K562 (cell line): ENCODE data around the gene ANKRD13B. TPM values are rescaled to one million over a fixed set of nuclear protein-coding genes. Genes with fewer than 3 reads are reported as not detected.
A peak's percentile ranks its signal among the peaks of the same experiment; 100 is the strongest.

Experiments
- ADNP ChIP-seq: fragments of 200-800 bp; sonication (Bioruptor generic); IDR thresholded peaks from 2 replicates; pipeline ENCODE4 v1.6.1; 2016; ENCODE audit warnings: missing genetic modification characterization, missing compliant biosample characterization
- ELF1 ChIP-seq: fragments of 200-800 bp; sonication (Bioruptor generic); IDR thresholded peaks from 2 replicates; pipeline ENCODE4 v1.6.1; 2016; ENCODE audit warnings: missing genetic modification characterization, missing compliant biosample characterization
- FOXK2 ChIP-seq, 2 experiments: fragments of 450-650 bp; IDR thresholded peaks in 1 of 2; conservative IDR thresholded peaks in 1 of 2; 2 replicates each; pipeline ENCODE4 v1.6.1; 2016; ENCODE audit warnings: low read depth in 2 of 2, mild to moderate bottlenecking in 1 of 2
- GATAD2A ChIP-seq: fragments of 450-650 bp; IDR thresholded peaks from 2 replicates; pipeline ENCODE4 v1.6.1; 2017
- KDM1A ChIP-seq, 2 experiments: fragments of 450-650 bp; IDR thresholded peaks; 2 replicates each; pipeline ENCODE4 v1.6.1; 2016; ENCODE audit warnings: mild to moderate bottlenecking in 2 of 2
- KLF6 ChIP-seq: fragments of 250-450 bp; sonication (Bioruptor Pico); IDR thresholded peaks from 2 replicates; pipeline ENCODE4 v1.4.0; 2020; ENCODE audit warnings: mild to moderate bottlenecking, moderate library complexity, borderline replicate concordance
- MCM7 ChIP-seq, 2 experiments: fragments of 450-650 bp; IDR thresholded peaks; 2 replicates each; pipeline ENCODE4 v1.6.1; 2016 to 2018
- MTA3 ChIP-seq: fragments of 450-650 bp; formaldehyde crosslinking; IDR thresholded peaks from 2 replicates; pipeline ENCODE4 v1.6.1; 2017; ENCODE audit warnings: mild to moderate bottlenecking, borderline replicate concordance
- NCOR1 ChIP-seq: fragments of 450-650 bp; IDR thresholded peaks from 2 replicates; pipeline ENCODE4 v1.6.1; 2016; ENCODE audit warnings: mild to moderate bottlenecking, moderate library complexity
- PHF8 ChIP-seq: fragments of 200-600 bp; sonication (generic); IDR thresholded peaks from 2 replicates; pipeline ENCODE4 v1.6.1; 2012; ENCODE audit warnings: mixed run types, mild to moderate bottlenecking, inconsistent platforms, low read length, moderate library complexity, borderline replicate concordance
- PPARD ChIP-seq: fragments of 250-450 bp; sonication (Bioruptor Pico); IDR thresholded peaks from 2 replicates; pipeline ENCODE4 v1.8.0; 2022; ENCODE audit warnings: inconsistent platforms, mild to moderate bottlenecking, moderate library complexity
- PURB ChIP-seq: sonication (generic); formaldehyde crosslinking; IDR thresholded peaks from 2 replicates; pipeline ENCODE4 v1.9.0; 2021; ENCODE audit warnings: low read depth, mild to moderate bottlenecking, missing genetic modification reagents
- RBM17 ChIP-seq: fragments of 200-400 bp; formaldehyde crosslinking; IDR thresholded peaks from 2 replicates; pipeline ENCODE4 v1.6.1; 2017; ENCODE audit warnings: low read depth, mild to moderate bottlenecking, low read length, borderline replicate concordance
- RFX7 ChIP-seq: fragments of 250-450 bp; sonication (Bioruptor Pico); IDR thresholded peaks from 2 replicates; pipeline ENCODE4 v1.5.1; 2021; ENCODE audit warnings: mild to moderate bottlenecking
- ZNF239 ChIP-seq: fragments of 250-450 bp; sonication (Bioruptor Pico); IDR thresholded peaks from 2 replicates; pipeline ENCODE4 v1.4.0; 2020; ENCODE audit warnings: mild to moderate bottlenecking
- ZNF431 ChIP-seq: sonication (generic); formaldehyde crosslinking; IDR thresholded peaks from 2 replicates; pipeline ENCODE4 v1.8.0; 2022; ENCODE audit warnings: mild to moderate bottlenecking, missing genetic modification reagents
- ZNF436 ChIP-seq: fragments of 250-450, 450-650 bp; sonication (Bioruptor Pico); formaldehyde crosslinking; IDR thresholded peaks from 2 replicates; pipeline ENCODE4 v1.7.0; 2020; ENCODE audit warnings: mild to moderate bottlenecking
- ZNF592 ChIP-seq: fragments of 450-650 bp; IDR thresholded peaks from 2 replicates; pipeline ENCODE4 v1.6.1; 2017; ENCODE audit warnings: antibody characterized with exemption, mild to moderate bottlenecking
- ZNF740 ChIP-seq, 3 experiments: fragments of 200-800 bp in 1 of 3; sonication (Bioruptor generic) in 1 of 3; sonication (generic) in 1 of 3; formaldehyde crosslinking in 1 of 3; IDR thresholded peaks; 2 replicates each; pipeline versions ENCODE4 v1.6.1 to v1.8.0; 2016 to 2022; ENCODE audit warnings: mild to moderate bottlenecking in 2 of 3, missing compliant biosample characterization in 2 of 3, missing genetic modification characterization in 2 of 3, missing genetic modification reagents in 1 of 3
- polyA plus RNA-seq, 8 experiments: library from polyadenylated mRNA; depleted of rRNA in 4 of 8; stranded (reverse) in 5 of 8; unstranded in 3 of 8; fragments of >200 nt; fragmentation: Nextera tagmentation in 2 of 8; fragmentation: Illumina TruSeq in 1 of 8; extraction: Ambion mirVana in 2 of 8; extraction: Trizol in 1 of 8; gene quantifications; 2 replicates each; pipeline versions ENCODE4 v1.2.1 to v1.2.3, GENCODE V29; 2011 to 2014; ENCODE audit warnings: inconsistent platforms in 1 of 8, missing spikeins in 1 of 8
- total RNA-seq, 7 experiments: library from RNA; depleted of rRNA in 6 of 7; stranded (reverse); fragments of >200 nt in 6 of 7; fragmentation: Illumina TruSeq in 2 of 7; extraction: Trizol in 2 of 7; gene quantifications; 2 replicates each; pipeline versions ENCODE4 v1.2.1 to v1.2.3, GENCODE V29; 2011 to 2021; ENCODE audit warnings: low replicate concordance in 1 of 7
- TF ChIP-seq, protein P1 (sequence below): fragments of 250-450 bp; sonication (Bioruptor Pico); IDR thresholded peaks from 2 replicates; pipeline ENCODE4 v1.8.0; 2022; ENCODE audit warnings: moderate library complexity, mild to moderate bottlenecking, inconsistent platforms

ANKRD13B gene
- total and polyA plus RNA-seq, 9 of the 15 experiments (the other 6 are each of a cell fraction or from before 2014, with no cell fraction given): 0.15 to 28.1 (median 4.6) TPM

GRCh38 chr17:29653995-29654714 is 61.2 kb downstream of the ANKRD13B start (continued):
- TF ChIP-seq MCM7 (IDR thresholded peaks at IDR 0.05): no peak
- TF ChIP-seq, protein P1, sequence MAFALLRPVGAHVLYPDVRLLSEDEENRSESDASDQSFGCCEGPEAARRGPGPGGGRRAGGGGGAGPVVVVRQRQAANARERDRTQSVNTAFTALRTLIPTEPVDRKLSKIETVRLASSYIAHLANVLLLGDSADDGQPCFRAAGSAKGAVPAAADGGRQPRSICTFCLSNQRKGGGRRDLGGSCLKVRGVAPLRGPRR (CRISPR knock-in tag): no peak
- TF ChIP-seq ZNF436 (CRISPR knock-in tag): no peak
- no peak for TF ChIP-seq ELF1 (tag)
- TF ChIP-seq KLF6 (CRISPR knock-in tag): no peak
- TF ChIP-seq ZNF431 (CRISPR knock-in tag): no peak
- no peak for TF ChIP-seq PHF8
- TF ChIP-seq PPARD (CRISPR knock-in tag): no peak
- TF ChIP-seq KDM1A (IDR thresholded peaks at IDR 0.05): 0 out of 4 replicates have a peak, but pooled peaks of 1 of the 2 experiments have one; percentile 27
- no peak for TF ChIP-seq PURB
- peak; percentile 48; the same call in 1 of the 2 replicates for TF ChIP-seq MTA3
- peak; percentile 7; the same call in 1 of the 2 replicates for TF ChIP-seq ZNF239 (CRISPR knock-in tag)
- peak; percentile 57 for TF ChIP-seq NCOR1
- TF ChIP-seq ZNF592: peak; percentile 53; the same call in 1 of the 2 replicates
- TF ChIP-seq ZNF740 (CRISPR knock-in tag; IDR thresholded peaks at IDR 0.05): no peak
- TF ChIP-seq ZNF740 (tag; IDR thresholded peaks at IDR 0.05): no peak
- TF ChIP-seq FOXK2 (conservative IDR thresholded peaks at IDR 0.05 in 1 of 2, IDR thresholded peaks at IDR 0.05 in 1 of 2; ENCODE audit: low read depth in 2 of 2): 0 out of 4 replicates have a peak, but pooled peaks of 1 of the 2 experiments have one; percentile 22
- no peak for TF ChIP-seq GATAD2A
- no peak for TF ChIP-seq RBM17
- 0 out of 2 replicates have a peak, but pooled peaks have one; percentile 36 for TF ChIP-seq ADNP
- TF ChIP-seq RFX7 (CRISPR knock-in tag): no peak
